OCI-LY7 (cell line): ENCODE data around the gene NPIPB2. TPM values are rescaled to one million over a fixed set of nuclear protein-coding genes. Genes with fewer than 3 reads are reported as not detected.
A peak's percentile ranks its signal among the peaks of the same experiment; 100 is the strongest.

ENCODE experiments used
- BruUV-seq: library from RNA; stranded (reverse); fragments of 400-500 nt; replicated peaks from 2 replicates; lab custom pipeline; 2021; lab: Mats Ljungman, UMichigan
- CTCF ChIA-PET: fragments of 300-600 bp; sonication (Branson Sonifier 250); formaldehyde crosslinking; loops from one replicate; lab custom pipeline; 2022; ENCODE audit warnings: antibody characterized with exemption; ENCODE audit not compliant: unreplicated experiment; lab: Charles Lee
- POLR2A ChIA-PET: fragments of 300-600 bp; sonication (Branson Sonifier 250); formaldehyde crosslinking; loops from one replicate; lab custom pipeline; 2022; ENCODE audit warnings: antibody characterized with exemption; lab: Charles Lee
- DNase-seq: peaks from one replicate; pipeline ENCODE4 v3.0.0-alpha.2; 2015; ENCODE audit warnings: low spot score
- H2AFZ ChIP-seq: fragments of 200-600 bp; sonication (generic), shearing (Covaris generic); 2 replicates; pipeline ENCODE4 v1.6.1; 2014; ENCODE audit warnings: mild to moderate bottlenecking, antibody characterized with exemption, low read length, moderate library complexity
- H3K27ac ChIP-seq: fragments of 200-600 bp; sonication (generic); 2 replicates; pipeline ENCODE4 v1.5.1; 2014; ENCODE audit warnings: mixed run types, low read depth, mild to moderate bottlenecking, moderate library complexity, low read length, inconsistent platforms; ENCODE audit not compliant: poor library complexity, severe bottlenecking
- H3K36me3 ChIP-seq: fragments of 200-600 bp; sonication (generic); 2 replicates; pipeline ENCODE4 v1.6.1; 2014; ENCODE audit warnings: mild to moderate bottlenecking, antibody characterized with exemption, low read length, moderate library complexity, mixed read lengths; ENCODE audit not compliant: insufficient read depth
- H3K4me1 ChIP-seq: fragments of 200-600 bp; sonication (generic); 2 replicates; pipeline ENCODE4 v1.5.1; 2014; ENCODE audit warnings: mild to moderate bottlenecking, low read length; ENCODE audit not compliant: insufficient read depth, poor library complexity, severe bottlenecking
- H3K4me2 ChIP-seq: fragments of 200-600 bp; sonication (generic); 2 replicates; pipeline ENCODE4 v1.6.1; 2014; ENCODE audit warnings: mild to moderate bottlenecking, low read length
- H3K4me3 ChIP-seq: fragments of 200-600 bp; sonication (generic); 2 replicates; pipeline ENCODE4 v1.5.1; 2014; ENCODE audit warnings: mild to moderate bottlenecking, low read depth, low read length; ENCODE audit not compliant: poor library complexity, severe bottlenecking
- H3K79me2 ChIP-seq: fragments of 200-600 bp; sonication (generic); 2 replicates; pipeline ENCODE4 v1.6.1; 2016; ENCODE audit warnings: low read depth, mild to moderate bottlenecking, low read length, moderate library complexity, mixed read lengths; ENCODE audit not compliant: insufficient read depth
- H3K9me2 ChIP-seq: fragments of 200-600 bp; sonication (generic); 2 replicates; pipeline ENCODE4 v1.6.1; 2016; ENCODE audit warnings: mild to moderate bottlenecking, low read length, mixed read lengths; ENCODE audit not compliant: insufficient read depth
- H3K9me3 ChIP-seq: fragments of 200-600 bp; sonication (generic); 2 replicates; pipeline ENCODE4 v1.6.1; 2014; ENCODE audit warnings: mild to moderate bottlenecking, mixed run types, low read length, mixed read lengths
- H4K20me1 ChIP-seq: fragments of 200-600 bp; sonication (generic); 2 replicates; pipeline ENCODE4 v1.6.1; 2014; ENCODE audit warnings: mild to moderate bottlenecking, antibody characterized with exemption, low read length, moderate library complexity, mixed read lengths; ENCODE audit not compliant: insufficient read depth
- EZH2phosphoT487 ChIP-seq: fragments of 200-600 bp; sonication (generic); IDR thresholded peaks from 2 replicates; pipeline ENCODE4 v1.6.1; 2018; ENCODE audit warnings: low read depth, borderline replicate concordance, mild to moderate bottlenecking, mixed run types, antibody characterized with exemption, low read length, moderate library complexity, mixed read lengths
- intact Hi-C: fragments of 100-400 bp; cut with micrococcal nuclease; formaldehyde crosslinking; loops from one replicate; pipeline ENCODE4 v1.10.0; 2022; ENCODE audit not compliant: unreplicated experiment
- total RNA-seq, 2 experiments: library from RNA; depleted of rRNA in 1 of 2; stranded (reverse); fragments of >200 nt in 1 of 2; shearing (Covaris generic) in 1 of 2; gene quantifications; 2 replicates each; pipeline ENCODE4 v1.2.3, GENCODE V29; 2014 to 2022
- TF ChIP-seq, protein P1 (sequence below): fragments of 200-600 bp; sonication (generic); conservative IDR thresholded peaks from 2 replicates; pipeline ENCODE4 v1.5.1; 2014; ENCODE audit warnings: mild to moderate bottlenecking, antibody characterized with exemption, low read length, moderate library complexity, mixed read lengths

The NPIPB2 gene
- total RNA-seq, 2 experiments from 2014 or later: 7.5 to 35.9 TPM

DNA sequence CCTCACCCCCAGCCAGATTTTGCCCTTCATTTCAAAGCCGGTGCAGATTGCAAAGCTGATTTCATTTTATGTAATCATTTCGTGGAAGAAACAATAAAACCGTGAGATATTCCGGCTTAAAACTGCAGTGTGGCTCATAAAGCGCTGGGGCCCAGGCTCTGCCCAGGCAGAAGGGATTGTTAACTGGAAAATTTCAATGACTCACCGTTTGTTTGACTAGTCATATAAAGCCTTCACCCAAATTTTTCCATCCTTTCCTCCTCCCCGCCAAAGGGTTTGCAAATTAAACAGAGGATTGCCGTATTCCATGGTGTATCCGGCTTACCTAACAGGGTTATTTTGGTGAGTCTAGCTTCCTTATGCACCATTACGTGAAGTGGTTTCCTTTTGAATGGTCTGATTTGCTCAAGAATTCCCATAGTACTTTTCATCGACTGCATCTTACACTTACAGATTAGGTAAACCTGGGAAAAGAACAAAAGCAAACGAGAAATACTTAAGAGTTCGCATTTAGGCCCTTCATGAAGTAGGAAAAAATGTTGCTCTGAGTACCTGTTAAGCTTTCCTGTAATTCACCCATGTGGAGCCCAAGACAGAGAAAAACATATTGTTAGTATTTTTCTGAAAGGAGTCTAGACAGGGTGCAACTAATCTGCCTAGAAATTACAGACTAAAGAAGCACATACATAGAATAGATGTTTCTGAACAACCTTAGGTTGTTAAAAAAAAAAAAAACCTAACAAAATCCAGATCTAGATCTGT, 25.1 kb downstream of the NPIPB2 start:
- Histone ChIP-seq H2AFZ (peak overlapping the region; percentile 98), H3K4me3 (peak overlapping the region; percentile 57), H3K36me3 (peaks cover 29% of the 10 kb centered on the region), H3K9me3 (peaks cover 6% of the 10 kb centered on the region; the same call in 1 of the 2 replicates), H3K27ac (no peak overlapping the region), H3K4me2 (peak overlapping the region; percentile 72), H4K20me1 (peaks cover 24% of the 10 kb centered on the region), H3K9me2 (no peaks in the 10 kb centered on the region), H3K4me1 (peaks cover 25% of the 10 kb centered on the region), H3K79me2 (peaks cover 39% of the 10 kb centered on the region)
- DNase-seq: no peak
- intact Hi-C loops: no loop called here
- no TSS peak for BruUV-seq
- ChIA-PET POLR2A (interaction anchor here (0.6 to 1.3 kb wide), 4 partner anchors 10 to 566 kb away, joined by 3 to 5 read pairs (median 4); partner anchors contain the start of gene TNFRSF17), CTCF (no interaction called here)
- no peak for TF ChIP-seq EZH2phosphoT487
- TF ChIP-seq, protein P1, sequence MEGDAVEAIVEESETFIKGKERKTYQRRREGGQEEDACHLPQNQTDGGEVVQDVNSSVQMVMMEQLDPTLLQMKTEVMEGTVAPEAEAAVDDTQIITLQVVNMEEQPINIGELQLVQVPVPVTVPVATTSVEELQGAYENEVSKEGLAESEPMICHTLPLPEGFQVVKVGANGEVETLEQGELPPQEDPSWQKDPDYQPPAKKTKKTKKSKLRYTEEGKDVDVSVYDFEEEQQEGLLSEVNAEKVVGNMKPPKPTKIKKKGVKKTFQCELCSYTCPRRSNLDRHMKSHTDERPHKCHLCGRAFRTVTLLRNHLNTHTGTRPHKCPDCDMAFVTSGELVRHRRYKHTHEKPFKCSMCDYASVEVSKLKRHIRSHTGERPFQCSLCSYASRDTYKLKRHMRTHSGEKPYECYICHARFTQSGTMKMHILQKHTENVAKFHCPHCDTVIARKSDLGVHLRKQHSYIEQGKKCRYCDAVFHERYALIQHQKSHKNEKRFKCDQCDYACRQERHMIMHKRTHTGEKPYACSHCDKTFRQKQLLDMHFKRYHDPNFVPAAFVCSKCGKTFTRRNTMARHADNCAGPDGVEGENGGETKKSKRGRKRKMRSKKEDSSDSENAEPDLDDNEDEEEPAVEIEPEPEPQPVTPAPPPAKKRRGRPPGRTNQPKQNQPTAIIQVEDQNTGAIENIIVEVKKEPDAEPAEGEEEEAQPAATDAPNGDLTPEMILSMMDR: no peak

DNA sequence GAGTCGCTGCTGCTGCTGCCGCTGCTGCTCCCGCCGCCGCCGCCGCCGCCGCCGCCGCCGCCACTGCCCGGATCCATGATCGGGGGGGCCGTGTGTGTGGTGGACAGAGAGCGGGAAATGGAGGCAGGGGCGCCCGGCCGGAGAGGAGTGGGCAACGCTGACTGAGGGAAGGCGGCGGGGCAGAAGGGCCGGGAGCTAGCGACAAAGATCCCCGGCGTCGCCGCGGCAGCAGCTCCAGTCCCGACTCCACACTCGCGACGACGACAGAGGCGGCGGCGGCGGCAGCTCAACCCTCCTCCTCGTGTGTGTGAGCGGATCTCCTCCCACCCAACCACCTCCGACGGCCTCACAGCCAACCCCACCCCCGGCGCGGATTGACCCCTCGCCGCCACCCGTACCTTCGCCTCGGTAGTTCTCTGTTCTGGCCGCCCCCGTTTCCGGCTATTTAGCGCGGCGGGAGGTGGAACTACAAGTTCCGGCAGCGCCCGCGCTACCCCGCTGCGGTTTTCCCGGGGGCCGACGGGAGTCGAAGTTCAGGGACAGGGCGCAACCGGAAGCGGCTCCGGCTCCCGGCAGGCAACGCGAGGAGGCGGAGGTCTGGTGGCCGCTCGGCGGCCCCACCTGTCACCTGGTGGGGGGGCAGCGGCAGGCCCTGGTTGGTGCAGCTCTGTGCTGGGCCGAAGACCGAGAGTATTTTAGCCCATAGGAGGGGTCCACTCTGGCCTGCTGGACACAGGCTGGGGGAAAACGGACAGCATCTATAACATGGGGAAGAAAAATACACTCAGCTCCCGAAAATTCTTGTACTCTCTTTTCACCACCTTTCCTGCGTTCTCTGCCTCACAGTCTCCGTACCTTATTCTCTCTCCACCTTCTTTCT, 26.0 kb downstream of the NPIPB2 start, which contains the start of gene GSPT1:
Gene GSPT1 (minus strand): TSS at position 313 of the 880 bp plus-strand sequence. CDS start 236 bp downstream, at position 77.
- intact Hi-C loops: no loop called here
- Histone ChIP-seq H4K20me1 (peaks cover 28% of the 10 kb centered on the region), H3K9me2 (no peaks in the 10 kb centered on the region), H3K4me3 (peak within 1 kb of the TSS; percentile 84), H2AFZ (peak within 1 kb of the TSS; percentile 98), H3K4me2 (peak within 1 kb of the TSS; percentile 91), H3K36me3 (peaks cover 36% of the 10 kb centered on the region), H3K27ac (peak within 1 kb of the TSS; percentile 54), H3K4me1 (peaks cover 29% of the 10 kb centered on the region), H3K79me2 (peaks cover 47% of the 10 kb centered on the region), H3K9me3 (peaks cover 6% of the 10 kb centered on the region; the same call in 1 of the 2 replicates)
- POLR2A ChIA-PET: interaction anchor here (0.9 to 1.3 kb wide), 2 partner anchors 9 to 49 kb away, joined by 3 to 5 read pairs; partner anchors contain the start of gene TNFRSF17
- peak; percentile 99 for DNase-seq
- CTCF ChIA-PET: no interaction called here
- BruUV-seq: no TSS peak
- TF ChIP-seq, protein P1: peak; percentile 48
- no peak for TF ChIP-seq EZH2phosphoT487
